Vagina (tissue), 2 donors: Measurements from ENCODE around the gene RNF224. TPM values are rescaled to one million over a fixed set of nuclear protein-coding genes. Genes with fewer than 3 reads are reported as not detected.
"Not testable (repeated sequence)": the region's sequence is repeated elsewhere in the genome, so short reads cannot be mapped to it uniquely, and the experiment has no call there.

Source experiments
- DNase-seq, 2 donors: peaks; one replicate each; pipeline ENCODE4 v3.0.0-alpha.2; 2017; ENCODE audit errors: extremely low spot score in 2 of 2
- H3K27ac ChIP-seq: fragments of 200-600 bp; sonication (generic); one replicate; pipeline ENCODE4 v1.5.1; 2019
- H3K27me3 ChIP-seq: fragments of 200-600 bp; sonication (generic); one replicate; pipeline ENCODE4 v1.5.1; 2019
- H3K36me3 ChIP-seq, 2 donors: fragments of 200-600 bp; sonication (generic); one replicate each; pipeline ENCODE4 v1.5.1; 2017 to 2019
- H3K4me1 ChIP-seq: fragments of 200-600 bp; sonication (generic); one replicate; pipeline ENCODE4 v1.5.1; 2019
- H3K4me3 ChIP-seq, 2 donors: fragments of 200-600 bp; sonication (generic); 1 replicate in 1 of 2; 2 replicates in 1 of 2; pipeline ENCODE4 v1.5.1; 2016 to 2019
- H3K9me3 ChIP-seq: fragments of 200-600 bp; sonication (generic); one replicate; pipeline ENCODE4 v1.5.1; 2019
- POLR2A ChIP-seq, 2 donors: fragments of 450-650 bp; IDR thresholded peaks; one replicate each; pipeline ENCODE4 v1.6.1; 2017; ENCODE audit warnings: antibody characterized with exemption in 2 of 2, mild to moderate bottlenecking in 2 of 2, moderate library complexity in 2 of 2
- POLR2AphosphoS5 ChIP-seq, 2 donors: sonication (generic); formaldehyde crosslinking; IDR thresholded peaks; one replicate each; pipeline ENCODE4 v1.9.0; 2017; ENCODE audit warnings: antibody characterized with exemption in 2 of 2, mild to moderate bottlenecking in 2 of 2, low read depth in 1 of 2; ENCODE audit not compliant: insufficient read depth in 1 of 2
- intact Hi-C: fragments of 100-400 bp; cut with DNase I; formaldehyde crosslinking; loops from one replicate; pipeline ENCODE4 v1.15.1; 2023
- total RNA-seq: library from RNA; depleted of rRNA; stranded (reverse); fragments of >200 nt; gene quantifications from one replicate; pipeline ENCODE4 v1.2.3, GENCODE V29; 2016
- TF ChIP-seq, protein P1 (sequence below), 3 experiments: fragments of 450-650 bp in 2 of 3; fragments of 200-600 bp in 1 of 3; sonication (generic) in 1 of 3; IDR thresholded peaks; one replicate each; pipeline ENCODE4 v1.5.1; 2017 to 2019; ENCODE audit warnings: antibody characterized with exemption in 3 of 3, mild to moderate bottlenecking in 2 of 3, moderate library complexity in 2 of 3

Gene RNF224
- total RNA-seq, 1 donor from 2014 or later = 0.74 TPM

DNA sequence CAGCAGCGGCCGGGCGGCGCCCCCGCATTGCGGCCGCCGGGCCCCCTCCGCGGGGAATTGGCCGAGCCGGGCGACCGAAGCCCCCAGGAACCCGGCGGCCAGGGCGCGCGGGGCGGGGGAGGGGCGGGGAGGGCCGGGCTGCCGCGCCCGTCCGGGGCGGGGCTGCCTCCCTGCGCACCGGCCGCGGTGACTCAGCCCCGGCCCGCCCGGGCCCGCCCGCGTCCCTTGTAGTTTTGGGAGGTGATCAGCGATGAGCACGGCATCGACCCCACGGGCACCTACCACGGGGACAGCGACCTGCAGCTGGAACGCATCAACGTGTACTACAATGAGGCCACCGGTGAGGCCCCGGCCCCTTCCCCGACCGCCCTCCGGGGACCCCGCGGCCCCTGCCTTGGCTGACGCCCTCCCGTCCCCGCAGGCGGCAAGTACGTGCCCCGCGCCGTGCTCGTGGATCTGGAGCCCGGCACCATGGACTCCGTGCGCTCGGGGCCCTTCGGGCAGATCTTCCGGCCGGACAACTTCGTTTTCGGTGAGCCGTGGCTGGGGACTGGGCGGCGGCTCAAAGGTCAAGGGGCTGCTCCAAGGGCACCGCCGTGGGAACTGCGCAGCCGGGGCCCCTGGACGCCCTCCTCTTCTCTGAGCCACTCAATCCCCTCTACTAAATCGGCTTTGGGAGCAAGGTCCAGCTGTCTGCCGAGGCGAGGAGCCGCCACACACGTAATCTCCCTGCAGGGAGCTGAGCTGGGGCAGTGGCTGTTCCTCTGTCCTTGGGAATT lies 14.4 kb downstream of the RNF224 start:
- no peaks in the 10 kb centered on the region for H3K27me3 ChIP-seq
- TF ChIP-seq POLR2AphosphoS5 (IDR thresholded peaks at IDR 0.05; ENCODE audit: insufficient read depth in 1 of 2, low read depth in 1 of 2) (peak in 1 of 2 donors; percentile 60), POLR2A (IDR thresholded peaks at IDR 0.05) (no peak)
- peak overlapping the region; percentile 78 for H3K27ac ChIP-seq
- H3K4me1 ChIP-seq = peaks cover 62% of the 10 kb centered on the region
- DNase-seq = no peak
- intact Hi-C loops = no loop called here
- H3K36me3 ChIP-seq = peaks cover 0 to 14% of the 10 kb centered on the region in 2 donors
- H3K4me3 ChIP-seq = peak overlapping the region; percentile 66 to 99
- H3K9me3 ChIP-seq = no peaks in the 10 kb centered on the region

GRCh38 chr9:137242269-137243203 lies 15.2 kb downstream of the RNF224 start:
- intact Hi-C loops = no loop called here
- Histone ChIP-seq H3K27ac (peak overlapping the region; percentile 78), H3K4me1 (peaks cover 54% of the 10 kb centered on the region), H3K27me3 (no peaks in the 10 kb centered on the region), H3K9me3 (no peaks in the 10 kb centered on the region), H3K36me3 (peaks cover 0 to 14% of the 10 kb centered on the region in 2 donors), H3K4me3 (peak overlapping the region; percentile 66 to 99)
- TF ChIP-seq, protein P1, sequence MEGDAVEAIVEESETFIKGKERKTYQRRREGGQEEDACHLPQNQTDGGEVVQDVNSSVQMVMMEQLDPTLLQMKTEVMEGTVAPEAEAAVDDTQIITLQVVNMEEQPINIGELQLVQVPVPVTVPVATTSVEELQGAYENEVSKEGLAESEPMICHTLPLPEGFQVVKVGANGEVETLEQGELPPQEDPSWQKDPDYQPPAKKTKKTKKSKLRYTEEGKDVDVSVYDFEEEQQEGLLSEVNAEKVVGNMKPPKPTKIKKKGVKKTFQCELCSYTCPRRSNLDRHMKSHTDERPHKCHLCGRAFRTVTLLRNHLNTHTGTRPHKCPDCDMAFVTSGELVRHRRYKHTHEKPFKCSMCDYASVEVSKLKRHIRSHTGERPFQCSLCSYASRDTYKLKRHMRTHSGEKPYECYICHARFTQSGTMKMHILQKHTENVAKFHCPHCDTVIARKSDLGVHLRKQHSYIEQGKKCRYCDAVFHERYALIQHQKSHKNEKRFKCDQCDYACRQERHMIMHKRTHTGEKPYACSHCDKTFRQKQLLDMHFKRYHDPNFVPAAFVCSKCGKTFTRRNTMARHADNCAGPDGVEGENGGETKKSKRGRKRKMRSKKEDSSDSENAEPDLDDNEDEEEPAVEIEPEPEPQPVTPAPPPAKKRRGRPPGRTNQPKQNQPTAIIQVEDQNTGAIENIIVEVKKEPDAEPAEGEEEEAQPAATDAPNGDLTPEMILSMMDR (IDR thresholded peaks at IDR 0.05) = no peak
- TF ChIP-seq POLR2AphosphoS5 (IDR thresholded peaks at IDR 0.05; ENCODE audit: insufficient read depth in 1 of 2, low read depth in 1 of 2) = no peak
- no peak for TF ChIP-seq POLR2A (IDR thresholded peaks at IDR 0.05)
- DNase-seq = no peak

- H3K4me3 ChIP-seq, intact Hi-C loops, H3K27me3 ChIP-seq, H3K27ac ChIP-seq, H3K9me3 ChIP-seq, DNase-seq: not testable (repeated sequence)
- Histone ChIP-seq H3K4me1 (peaks cover 51% of the 10 kb centered on the region), H3K36me3 (peaks cover 0 to 14% of the 10 kb centered on the region in 2 donors)
These were observed 15.9 kb downstream of the RNF224 start for GRCh38 chr9:137243266-137243625.

DNA sequence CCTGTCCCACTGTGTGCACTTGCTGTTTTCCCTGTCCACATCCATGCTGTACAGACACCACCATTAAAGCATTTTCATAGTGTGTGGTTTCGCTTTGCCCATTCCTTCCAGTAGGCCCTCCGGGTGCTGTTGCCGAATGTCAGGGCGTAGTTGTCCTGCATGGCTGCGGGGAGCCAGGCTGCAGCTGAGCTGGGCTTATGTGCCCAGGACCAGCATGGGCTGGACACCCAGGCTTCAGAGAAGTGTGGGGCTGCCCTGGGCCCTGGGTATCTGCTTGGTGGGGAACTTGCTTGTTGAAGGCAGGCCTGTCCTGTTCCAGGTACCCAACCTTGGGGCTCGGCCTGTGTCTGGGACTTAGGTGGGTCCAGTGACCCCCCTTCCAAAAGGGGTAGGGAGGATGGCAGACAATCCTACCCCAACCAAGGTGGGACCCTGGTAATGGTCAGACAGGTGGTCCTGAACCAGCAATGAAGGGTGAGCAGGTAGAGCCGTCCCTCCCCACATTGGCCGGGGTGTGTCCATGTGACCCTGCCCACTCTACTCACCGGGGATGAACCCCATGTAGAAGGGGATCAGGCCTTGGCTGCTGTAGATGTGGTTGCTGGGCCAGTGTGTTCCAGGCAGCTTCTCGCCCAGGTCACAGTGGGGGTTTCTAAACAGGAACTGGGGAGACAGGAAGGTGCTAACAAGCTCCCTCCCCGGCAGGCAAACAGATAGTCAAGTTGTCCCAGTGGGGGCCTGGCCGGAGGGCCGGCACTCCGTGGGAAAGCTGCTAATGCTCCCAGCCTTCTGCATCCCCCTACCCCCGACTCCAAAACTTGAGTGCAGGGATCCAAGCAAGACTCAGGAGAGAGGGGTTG lies 16.6 kb downstream of the RNF224 start:
- intact Hi-C loops = no loop called here
- no peak for TF ChIP-seq POLR2A (IDR thresholded peaks at IDR 0.05)
- Histone ChIP-seq H3K27ac (no peak overlapping the region), H3K36me3 (peaks cover 0 to 14% of the 10 kb centered on the region in 2 donors), H3K9me3 (no peaks in the 10 kb centered on the region), H3K4me1 (peaks cover 48% of the 10 kb centered on the region), H3K4me3 (no peak overlapping the region), H3K27me3 (no peaks in the 10 kb centered on the region)
- no peak for DNase-seq

DNA sequence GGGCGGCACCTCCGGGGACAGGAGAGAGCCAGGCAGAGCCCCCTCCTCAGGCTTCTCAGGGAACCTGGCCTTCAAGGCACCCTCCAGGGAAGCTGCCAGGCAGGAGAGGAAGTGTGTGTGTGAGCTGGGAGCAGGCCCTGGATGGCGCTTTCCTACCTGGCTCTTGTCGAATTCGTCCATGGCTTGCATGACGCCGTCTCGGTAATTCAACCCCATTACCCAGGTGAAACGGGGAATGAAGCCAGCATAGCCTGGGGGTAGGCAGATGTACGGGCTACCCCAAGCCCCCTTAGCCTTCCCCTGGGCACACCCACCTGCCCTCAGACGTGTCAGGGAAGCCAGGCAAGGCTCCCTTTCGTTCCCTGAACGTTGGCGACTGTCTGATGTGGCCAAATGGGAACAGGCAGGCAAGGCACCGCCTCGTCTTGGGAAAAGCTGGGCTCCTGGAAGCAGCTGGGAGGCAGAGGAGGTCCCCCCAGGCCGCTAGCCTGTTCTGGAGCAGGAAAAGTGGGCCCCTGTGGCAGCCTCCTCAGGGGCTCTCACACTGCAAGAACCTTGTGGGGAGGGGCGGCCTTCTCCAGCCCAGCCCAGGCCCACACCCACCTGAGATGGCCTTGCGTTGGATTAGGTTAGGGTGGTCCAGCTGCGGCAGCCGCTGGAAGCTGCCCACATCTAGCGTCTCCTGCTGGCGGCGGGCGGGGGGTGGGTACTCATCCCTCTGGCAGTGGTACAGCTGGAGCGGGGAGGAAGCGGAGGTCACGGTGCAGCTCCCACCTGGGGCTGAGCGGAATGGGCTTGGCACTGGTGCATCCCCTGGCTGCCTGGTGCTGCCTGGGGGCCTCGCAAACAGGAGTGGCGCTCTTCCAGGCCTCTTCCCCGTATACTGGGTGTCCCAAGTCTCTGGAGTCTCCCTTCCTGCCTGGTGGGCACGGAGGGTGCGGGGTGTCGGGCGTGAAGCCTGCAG lies 17.5 kb downstream of the RNF224 start:
- no peak for TF ChIP-seq POLR2AphosphoS5 (IDR thresholded peaks at IDR 0.05; ENCODE audit: insufficient read depth in 1 of 2, low read depth in 1 of 2)
- TF ChIP-seq, protein P1 (IDR thresholded peaks at IDR 0.05) = no peak
- no peak for TF ChIP-seq POLR2A (IDR thresholded peaks at IDR 0.05)
- H3K4me1 ChIP-seq = peaks cover 40% of the 10 kb centered on the region
- H3K9me3 ChIP-seq = no peaks in the 10 kb centered on the region
- no peak overlapping the region for H3K4me3 ChIP-seq
- DNase-seq = no peak
- H3K27ac ChIP-seq = no peak overlapping the region
- intact Hi-C loops = no loop called here
- H3K27me3 ChIP-seq = no peaks in the 10 kb centered on the region
- H3K36me3 ChIP-seq = peaks cover 0 to 14% of the 10 kb centered on the region in 2 donors
